ENCODE results near the gene CRYBG3.
A peak's percentile ranks its signal among the peaks of the same experiment; 100 is the strongest.

The CRYBG3 gene

DNA sequence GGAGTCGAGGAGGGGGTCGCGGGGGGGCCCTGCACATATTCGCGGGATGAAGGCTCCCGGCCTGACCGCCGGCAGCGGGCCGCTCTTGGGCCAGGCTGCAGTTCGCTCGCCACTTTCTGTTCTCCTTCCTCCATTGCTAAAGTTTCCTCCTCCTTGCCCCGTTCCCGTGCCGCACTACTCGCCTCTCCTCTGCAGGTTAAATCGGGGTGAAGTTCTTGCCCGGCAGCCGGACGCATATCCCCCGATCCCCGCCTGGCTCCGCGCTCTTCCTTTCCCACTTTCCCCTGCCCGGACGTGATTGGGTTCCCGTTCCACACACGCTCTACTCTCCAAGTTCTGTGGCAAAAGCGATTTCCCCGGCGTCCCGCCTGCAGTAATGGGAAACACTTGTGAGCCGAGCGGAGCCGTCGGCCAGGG, 556 bp downstream of the CRYBG3 start:
- H3K4me3 ChIP-seq (ENCODE audit: low read depth, low read length): peak overlapping the region; percentile 89
- TF ChIP-seq, protein P1, sequence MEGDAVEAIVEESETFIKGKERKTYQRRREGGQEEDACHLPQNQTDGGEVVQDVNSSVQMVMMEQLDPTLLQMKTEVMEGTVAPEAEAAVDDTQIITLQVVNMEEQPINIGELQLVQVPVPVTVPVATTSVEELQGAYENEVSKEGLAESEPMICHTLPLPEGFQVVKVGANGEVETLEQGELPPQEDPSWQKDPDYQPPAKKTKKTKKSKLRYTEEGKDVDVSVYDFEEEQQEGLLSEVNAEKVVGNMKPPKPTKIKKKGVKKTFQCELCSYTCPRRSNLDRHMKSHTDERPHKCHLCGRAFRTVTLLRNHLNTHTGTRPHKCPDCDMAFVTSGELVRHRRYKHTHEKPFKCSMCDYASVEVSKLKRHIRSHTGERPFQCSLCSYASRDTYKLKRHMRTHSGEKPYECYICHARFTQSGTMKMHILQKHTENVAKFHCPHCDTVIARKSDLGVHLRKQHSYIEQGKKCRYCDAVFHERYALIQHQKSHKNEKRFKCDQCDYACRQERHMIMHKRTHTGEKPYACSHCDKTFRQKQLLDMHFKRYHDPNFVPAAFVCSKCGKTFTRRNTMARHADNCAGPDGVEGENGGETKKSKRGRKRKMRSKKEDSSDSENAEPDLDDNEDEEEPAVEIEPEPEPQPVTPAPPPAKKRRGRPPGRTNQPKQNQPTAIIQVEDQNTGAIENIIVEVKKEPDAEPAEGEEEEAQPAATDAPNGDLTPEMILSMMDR (IDR thresholded peaks at IDR 0.05; ENCODE audit: insufficient read depth, low read depth, low read length, missing control alignments): no peak
- DNase-seq (ENCODE audit: low read depth): peak; percentile 43

DNA sequence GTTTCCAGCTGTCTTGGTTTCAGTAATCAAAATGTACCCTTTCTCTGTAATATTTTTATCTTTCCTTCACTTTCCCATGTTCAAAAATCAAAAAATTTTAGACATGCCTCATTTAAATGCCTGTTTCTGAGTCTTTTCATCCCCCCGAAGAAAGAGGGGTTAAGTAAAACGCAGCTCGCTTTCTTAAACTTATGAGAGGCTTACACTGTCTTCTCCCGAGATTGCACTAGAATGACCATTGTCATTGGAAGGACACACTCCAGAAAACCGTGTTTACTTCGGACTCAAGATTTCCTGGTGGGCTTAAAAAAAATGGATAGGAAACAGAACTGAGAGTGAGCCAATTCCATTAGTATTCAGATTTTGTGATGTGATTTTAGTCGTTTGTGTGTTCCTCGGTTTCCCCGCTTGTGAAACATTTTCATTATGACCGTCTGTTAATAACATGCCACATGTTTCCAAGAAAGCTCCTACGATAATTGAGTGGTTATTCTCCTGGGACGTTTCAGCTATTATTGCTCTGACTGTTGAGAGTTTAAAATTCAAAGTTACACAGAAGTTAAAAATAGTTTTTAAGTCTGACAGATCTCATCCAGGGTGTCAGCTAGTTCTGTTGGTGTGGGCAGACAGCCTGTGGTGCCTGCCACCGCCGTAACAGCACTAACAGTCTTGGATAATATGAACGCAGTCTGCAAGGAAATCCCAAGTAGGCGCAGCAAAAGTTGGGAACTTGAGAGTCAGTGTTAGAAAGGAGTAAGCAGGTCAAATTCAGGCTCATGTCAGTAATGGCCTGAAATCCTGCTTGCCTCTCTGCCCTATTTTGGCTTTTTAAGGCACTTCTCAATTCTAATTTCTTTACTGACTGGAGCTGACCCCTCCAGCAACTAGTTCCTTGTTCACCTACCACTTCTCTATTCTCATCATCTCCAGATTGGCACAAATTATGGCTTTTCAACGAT, 1.5 kb downstream of the CRYBG3 start:
- H3K4me3 ChIP-seq (ENCODE audit: low read depth, low read length): peak overlapping the region; percentile 89

DNA sequence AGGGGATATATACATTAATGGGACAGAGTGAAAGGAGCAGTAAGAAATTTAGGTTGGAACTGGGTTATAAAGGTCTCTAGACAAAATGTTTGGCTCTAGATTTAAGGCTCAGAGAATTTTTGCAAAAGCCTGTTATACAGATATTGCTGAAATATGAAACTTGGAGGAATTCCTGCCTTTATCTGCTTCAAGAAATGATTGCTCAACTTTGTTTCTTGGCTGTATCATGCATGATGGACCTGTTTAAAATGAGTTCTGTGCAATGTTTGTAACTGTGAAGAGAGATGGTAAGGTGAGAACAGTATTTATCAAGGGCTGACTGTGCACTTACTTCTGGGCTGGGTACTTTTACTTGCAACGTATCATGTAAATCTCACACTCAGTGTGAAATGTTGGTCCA, 3.3 kb downstream of the CRYBG3 start:
- no peak for DNase-seq (ENCODE audit: low read depth)
- no peak overlapping the region for H3K4me3 ChIP-seq (ENCODE audit: low read depth, low read length)
- TF ChIP-seq, protein P1 (IDR thresholded peaks at IDR 0.05; ENCODE audit: insufficient read depth, low read depth, low read length, missing control alignments): no peak

More for the DNA sequence above, 1.5 kb downstream of the CRYBG3 start:
- TF ChIP-seq, protein P1 (IDR thresholded peaks at IDR 0.05; ENCODE audit: insufficient read depth, low read depth, low read length, missing control alignments): no peak
- peak; percentile 8 for DNase-seq (ENCODE audit: low read depth)

DNA sequence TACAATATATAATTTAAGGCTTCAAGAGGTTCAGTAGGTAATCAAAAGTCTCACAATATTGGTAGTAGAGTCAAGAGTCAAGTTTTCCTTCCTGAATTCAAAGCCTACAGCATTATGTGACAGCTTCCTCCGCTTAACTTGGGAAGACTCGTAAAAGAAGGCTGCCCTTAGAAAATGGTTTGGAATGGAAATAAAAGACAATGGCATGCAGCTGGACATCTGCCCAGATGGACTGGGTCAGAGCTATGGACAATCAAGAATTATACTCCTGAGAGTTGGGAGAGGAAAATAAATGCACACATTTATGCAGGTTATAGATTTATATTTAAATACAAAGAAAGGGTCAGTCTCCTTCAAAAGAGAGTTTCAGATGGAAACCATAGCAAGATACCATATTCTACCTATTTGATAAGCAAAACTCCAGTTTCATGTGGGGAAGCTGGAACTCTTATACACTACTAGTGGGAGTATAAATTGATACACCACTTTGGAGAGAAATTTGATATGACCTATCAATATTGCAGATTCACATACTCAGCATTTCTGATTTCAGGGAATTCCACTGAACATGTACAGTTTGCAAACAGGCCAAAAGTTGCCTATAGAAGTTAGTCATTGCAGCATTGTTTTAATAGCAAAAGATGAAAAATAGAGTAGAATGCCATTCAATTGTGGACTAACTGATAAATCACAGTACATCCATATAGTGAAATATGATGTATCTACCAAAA, 6.1 kb downstream of the CRYBG3 start:
- no peak for DNase-seq (ENCODE audit: low read depth)
- TF ChIP-seq, protein P1 (IDR thresholded peaks at IDR 0.05; ENCODE audit: insufficient read depth, low read depth, low read length, missing control alignments): no peak
- no peak overlapping the region for H3K4me3 ChIP-seq (ENCODE audit: low read depth, low read length)

DNA sequence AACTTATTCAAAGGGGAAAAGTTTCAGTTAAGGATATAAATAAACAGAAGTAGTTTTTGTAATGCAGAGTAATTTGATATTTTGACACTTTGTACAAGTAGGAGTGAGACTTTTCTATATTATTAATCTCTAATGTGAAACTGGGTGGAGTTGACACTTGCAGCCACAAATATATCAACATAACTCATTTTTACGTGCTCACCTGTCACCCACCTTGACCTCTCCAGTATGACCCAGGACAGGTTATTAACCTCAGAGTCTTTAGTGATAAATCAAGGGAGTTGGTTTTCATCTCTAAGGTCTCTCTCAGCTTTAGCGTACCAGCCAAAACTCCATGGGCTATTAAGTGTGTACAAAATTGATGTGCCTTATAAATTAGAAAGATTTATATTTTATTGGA, 7.4 kb downstream of the CRYBG3 start:
- H3K4me3 ChIP-seq (ENCODE audit: low read depth, low read length): no peak overlapping the region
- TF ChIP-seq, protein P1 (IDR thresholded peaks at IDR 0.05; ENCODE audit: insufficient read depth, low read depth, low read length, missing control alignments): no peak
- no peak for DNase-seq (ENCODE audit: low read depth)

DNA sequence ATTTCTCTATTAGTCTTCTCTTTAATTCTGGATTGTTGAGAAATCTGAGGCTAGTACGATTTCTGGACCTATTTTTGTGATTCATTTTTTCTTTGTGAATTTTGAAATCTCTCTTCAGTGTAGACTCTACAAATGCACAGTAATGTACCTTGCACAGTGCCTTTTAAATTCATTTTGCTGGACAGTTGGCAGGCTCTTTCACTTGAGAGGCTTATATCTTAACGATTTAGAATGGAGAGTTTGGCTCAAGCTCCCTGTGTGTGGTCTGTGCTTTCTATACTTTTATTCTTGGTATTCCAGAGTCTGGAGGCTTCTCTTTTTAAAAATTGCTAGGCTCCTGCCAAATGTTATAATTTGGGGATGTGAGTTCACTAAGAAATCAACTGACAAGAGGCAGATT, 8.8 kb downstream of the CRYBG3 start:
- TF ChIP-seq, protein P1 (IDR thresholded peaks at IDR 0.05; ENCODE audit: insufficient read depth, low read depth, low read length, missing control alignments): no peak
- no peak for DNase-seq (ENCODE audit: low read depth)
- no peak overlapping the region for H3K4me3 ChIP-seq (ENCODE audit: low read depth, low read length)
